Measurements from ENCODE around the gene TUT7.
"Not testable (repeated sequence)": the region's sequence is repeated elsewhere in the genome, so short reads cannot be mapped to it uniquely, and the experiment has no call there.

Gene TUT7

DNA sequence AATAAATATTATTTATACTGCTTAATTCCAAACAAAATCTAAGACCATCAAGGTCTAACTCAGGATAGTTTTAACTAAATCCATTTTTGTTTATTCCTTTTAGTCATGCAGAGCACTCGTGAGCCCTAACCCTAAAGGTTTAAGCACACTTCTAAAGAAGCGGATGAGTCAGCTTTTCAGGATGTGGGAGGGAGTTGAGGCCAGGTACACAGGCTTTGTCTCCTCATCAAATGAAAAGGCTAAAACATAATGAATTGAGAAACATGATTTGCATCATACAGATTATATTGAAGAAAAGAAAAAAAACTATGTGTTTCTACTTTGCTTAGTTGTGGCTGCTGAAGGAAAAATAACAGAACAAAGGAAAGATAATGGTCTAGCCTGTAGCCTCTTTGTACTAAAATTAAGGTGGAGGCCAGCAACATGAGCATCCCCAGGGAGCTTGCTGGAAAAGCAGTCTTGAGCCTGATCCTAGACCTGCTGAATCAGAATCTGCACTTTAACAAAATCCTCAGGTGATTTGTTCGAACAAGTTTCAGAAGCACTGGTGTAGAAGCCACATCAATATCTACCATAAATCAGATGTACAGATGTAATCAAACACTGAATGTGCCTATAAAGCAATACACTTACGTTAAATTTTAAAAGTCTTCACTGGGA, 50.8 kb downstream of the TUT7 start:
- DNase-seq (ENCODE audit: low read depth in 2 of 2, low spot score in 1 of 2), result no peak

DNA sequence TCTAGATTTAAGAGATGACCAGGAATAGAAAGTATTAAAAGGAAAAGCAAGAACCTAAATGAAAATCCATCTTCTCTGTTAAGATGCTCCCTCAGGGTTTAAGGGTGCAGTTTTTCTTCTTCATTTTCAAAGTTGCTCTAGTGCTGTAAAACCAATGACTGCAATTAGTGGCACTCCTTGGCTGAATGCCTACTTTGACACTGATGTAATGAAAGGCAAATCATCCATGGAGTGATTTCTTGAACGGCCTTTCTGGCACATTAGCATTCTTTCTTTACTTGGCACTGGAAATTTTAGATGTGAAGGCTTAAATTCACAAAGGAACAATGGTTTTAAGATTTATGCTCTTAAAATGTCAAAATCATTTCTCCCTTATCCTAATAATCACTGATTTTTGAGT, 52.5 kb downstream of the TUT7 start:
- no peak for DNase-seq (ENCODE audit: low read depth in 2 of 2, low spot score in 1 of 2)

DNA sequence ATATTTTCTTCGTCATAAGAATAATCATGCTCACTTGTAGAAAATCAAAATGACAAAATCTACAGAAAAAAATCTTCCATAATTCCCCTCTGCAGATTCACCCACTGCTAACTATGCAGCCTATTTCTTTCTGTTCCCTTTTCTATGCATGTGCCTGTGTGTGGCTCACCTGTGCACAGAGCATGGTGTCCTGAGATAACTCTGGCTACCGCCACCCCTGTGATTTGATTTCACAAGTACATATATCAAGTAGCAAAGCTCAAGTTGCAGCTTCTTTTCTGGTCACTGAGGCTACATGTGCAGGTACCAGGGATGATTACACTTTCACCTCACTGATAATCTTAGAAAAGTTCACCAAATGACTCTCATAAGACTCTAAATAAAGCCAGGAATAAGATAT, 53.5 kb downstream of the TUT7 start:
- no peak for DNase-seq (ENCODE audit: low read depth in 2 of 2, low spot score in 1 of 2)

DNA sequence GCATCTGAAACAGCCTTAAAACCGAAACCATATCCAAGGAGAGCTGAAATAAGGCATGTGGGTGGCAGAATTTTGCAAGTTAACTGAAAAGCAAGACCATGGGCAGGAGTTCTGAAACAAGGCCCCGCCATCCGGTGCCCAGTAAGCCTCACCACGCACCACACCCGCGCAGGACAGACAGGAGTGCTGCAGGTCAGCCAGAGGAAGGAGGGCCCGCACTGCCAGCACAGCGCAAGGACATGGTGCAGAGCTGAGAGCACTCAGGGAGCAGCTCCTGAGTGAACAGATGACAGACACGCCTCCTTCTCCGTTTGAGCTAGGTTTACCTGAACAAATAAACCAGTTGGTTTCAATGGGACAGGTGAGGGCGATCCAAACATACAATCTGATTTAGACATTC, 55.3 kb downstream of the TUT7 start:
- DNase-seq (ENCODE audit: low read depth in 2 of 2, low spot score in 1 of 2), result no peak

DNA sequence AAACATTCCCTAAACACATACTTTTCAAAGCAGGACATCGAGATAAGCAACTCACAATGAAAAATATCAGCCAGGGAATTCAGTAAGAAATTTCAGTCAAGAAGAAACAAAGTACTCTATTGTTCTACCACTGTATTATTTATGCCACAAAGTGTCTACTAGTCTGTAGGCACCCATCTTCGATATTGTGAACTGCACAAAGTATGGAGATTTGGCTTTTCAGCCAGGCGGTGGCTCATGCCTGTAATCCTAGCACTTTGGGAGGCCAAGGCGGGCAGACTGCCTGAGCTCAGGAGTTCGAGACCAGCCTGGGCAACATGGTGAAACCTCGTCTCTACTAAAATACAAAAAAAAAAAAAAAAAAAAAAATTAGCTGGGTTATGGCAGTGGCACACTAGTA, 63.9 kb downstream of the TUT7 start:
- DNase-seq (ENCODE audit: low read depth in 2 of 2, low spot score in 1 of 2), result not testable (repeated sequence)

DNA sequence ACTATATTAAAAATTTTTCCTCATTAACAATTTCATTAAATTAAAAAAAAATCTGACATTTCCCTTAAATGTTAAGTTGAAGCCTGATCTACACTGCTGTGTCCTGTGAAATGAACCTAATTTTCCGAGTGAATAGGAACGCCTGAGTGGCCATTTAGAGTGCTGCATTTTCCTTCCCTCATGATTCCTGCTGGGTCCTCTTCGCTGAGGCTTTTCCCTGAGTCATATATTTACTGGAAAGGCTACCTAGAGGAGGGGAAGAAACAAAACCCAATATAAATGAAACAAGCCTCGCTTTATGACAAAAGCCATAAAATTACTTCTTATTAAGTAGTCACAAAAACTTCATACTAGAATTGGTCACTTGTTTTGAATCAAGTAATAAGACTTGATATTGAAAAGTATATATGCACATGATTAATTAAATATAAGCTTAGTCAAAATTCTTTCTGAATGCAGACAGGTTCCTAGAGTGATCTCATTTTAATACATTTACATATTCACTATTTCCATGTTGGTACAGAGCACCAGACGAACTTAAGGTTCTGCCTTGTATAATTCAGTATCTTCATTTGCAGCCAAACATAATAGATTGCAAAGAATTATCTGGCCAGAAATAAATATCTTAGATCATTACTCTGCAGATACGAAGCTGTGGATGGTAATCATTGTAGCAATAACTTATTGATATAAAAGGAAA, 65.6 kb downstream of the TUT7 start:
- no peak for DNase-seq (ENCODE audit: low read depth in 2 of 2, low spot score in 1 of 2)

DNA sequence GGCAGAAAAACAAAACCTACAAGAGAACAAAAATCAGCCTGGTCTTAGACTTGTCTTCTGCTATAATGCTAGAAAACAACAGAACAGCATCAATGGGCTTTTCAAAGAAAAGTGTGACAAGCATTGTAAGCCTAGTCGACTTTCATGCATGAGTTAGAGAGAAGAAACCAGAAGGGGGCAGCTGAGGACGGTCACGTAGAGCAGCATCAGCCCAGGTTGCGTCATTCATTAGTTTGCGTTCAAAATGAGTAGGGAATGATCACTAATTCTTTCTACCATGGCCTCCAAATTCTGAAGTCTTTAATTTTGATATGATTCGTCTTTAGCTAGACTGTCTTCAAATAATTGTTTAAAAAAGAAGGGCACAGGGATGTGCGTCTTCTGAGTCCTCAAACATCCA, 67.2 kb downstream of the TUT7 start:
- no peak for DNase-seq (ENCODE audit: low read depth in 2 of 2, low spot score in 1 of 2)

DNA sequence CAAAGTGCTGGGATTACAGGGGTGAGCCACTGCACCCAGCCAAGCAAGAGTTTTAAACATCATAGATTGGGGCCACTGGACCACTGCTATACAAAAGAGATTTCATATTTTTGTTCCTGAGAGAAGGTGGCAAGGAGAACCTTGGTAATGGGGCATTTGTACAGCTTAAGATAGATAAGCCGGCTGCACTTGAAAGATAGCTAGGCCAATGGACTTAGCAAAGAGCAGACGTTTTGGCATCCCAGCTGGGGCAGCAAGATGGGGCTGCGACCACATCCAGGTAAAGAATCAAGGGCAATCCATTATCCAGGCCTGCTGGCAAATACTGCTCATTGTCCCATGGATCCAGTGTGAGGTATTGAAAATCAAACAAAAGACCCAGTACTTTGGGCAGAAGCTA, 67.9 kb downstream of the TUT7 start:
- DNase-seq (ENCODE audit: low read depth in 2 of 2, low spot score in 1 of 2), result no peak

DNA sequence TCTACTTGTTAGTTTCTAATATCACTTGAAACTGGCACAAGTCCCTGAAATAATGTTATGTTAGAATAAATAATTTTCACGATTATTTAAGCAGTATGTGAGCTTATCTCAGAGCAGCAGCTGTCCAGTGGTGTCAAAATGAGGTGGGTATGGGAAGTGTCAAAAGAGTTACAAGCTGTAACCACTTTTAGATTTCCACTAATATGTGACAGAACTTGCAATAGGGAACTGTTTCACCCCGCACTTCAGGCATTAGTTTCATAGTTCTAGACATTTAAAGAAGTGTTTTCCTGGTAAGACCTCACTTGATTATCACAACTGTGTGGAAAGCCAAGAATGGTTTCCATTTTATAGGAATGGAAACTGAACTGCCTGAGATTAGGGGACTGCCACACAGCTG, 68.9 kb downstream of the TUT7 start:
- DNase-seq (ENCODE audit: low read depth in 2 of 2, low spot score in 1 of 2), result no peak

DNA sequence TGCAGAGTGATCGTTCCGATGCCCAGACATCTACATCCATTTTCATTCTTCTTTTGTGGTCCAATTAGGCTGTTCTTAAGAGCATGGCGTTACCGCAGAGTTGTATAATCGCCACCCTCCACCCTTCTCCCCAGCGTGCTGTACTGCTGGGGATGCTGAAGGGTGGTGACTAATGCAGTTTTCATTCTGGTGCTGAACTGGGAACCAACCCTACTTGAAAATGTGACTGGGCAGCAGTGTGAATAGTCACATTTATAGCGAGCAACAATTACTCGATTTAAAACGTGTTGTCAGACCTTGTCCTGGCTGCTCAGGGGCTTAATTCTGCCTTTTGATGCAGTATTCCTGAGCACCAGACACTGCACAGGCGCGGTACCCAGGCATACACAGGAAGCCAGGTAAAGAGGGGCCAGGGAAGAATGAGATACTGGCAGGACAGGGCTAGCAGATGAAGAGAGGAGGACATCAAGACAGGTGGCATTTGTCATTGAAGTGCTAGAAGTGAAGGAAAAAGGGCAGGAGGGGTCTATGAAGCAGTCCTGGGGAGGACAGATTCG, 71.2 kb downstream of the TUT7 start:
- no peak for DNase-seq (ENCODE audit: low read depth in 2 of 2, low spot score in 1 of 2)

DNA sequence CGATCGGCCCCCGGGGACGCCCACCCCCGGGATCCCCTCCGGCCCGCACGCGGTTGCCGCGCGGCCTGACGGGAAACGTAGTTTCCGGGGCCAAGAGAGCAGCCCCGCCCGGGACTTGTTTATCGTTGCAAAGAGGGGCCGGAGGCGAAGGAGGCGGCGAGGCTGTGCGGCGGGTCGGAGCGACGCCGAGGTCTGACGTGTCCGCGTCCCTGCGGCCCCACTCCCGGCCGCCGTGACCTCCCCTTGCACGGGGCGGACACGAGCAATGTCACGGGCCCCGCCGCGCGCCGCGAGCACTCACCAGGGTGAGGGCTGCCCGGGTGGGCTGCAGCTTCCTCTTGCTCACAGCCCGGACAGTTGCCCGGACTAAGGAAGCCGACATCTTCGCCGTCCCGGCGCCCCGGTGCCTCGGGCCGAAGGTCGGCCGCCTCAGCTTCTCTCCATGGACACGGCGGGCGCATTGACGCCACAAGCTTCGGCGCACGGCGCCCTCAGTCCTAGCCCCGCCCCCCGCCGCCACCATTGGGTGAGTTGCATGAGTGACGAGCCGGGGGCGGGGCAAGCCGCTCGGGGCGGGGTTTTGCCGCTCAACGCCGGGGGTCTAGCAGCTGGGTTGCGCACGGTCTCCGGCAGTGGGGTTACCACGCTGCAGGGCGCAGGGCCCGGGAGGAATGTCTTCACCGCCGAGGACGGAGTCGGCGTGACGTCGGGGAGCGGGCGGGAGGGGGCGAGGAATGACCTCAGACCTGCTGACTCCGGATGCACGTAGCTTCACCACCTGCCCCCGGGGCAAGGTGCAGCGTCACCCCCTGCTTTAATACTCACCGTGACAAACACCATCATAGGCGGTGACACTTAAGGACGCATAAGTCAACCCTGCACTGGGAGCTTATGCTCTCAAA, 71.9 kb downstream of the TUT7 start, which contains the start of gene ISCA1:
Gene ISCA1, minus strand, starts transcription at position 462 of the 902 bp plus-strand sequence. Its CDS starts 80 bp downstream, at position 382.
- peak; percentile 96 to 99 for DNase-seq (ENCODE audit: low read depth in 2 of 2, low spot score in 1 of 2)

DNA sequence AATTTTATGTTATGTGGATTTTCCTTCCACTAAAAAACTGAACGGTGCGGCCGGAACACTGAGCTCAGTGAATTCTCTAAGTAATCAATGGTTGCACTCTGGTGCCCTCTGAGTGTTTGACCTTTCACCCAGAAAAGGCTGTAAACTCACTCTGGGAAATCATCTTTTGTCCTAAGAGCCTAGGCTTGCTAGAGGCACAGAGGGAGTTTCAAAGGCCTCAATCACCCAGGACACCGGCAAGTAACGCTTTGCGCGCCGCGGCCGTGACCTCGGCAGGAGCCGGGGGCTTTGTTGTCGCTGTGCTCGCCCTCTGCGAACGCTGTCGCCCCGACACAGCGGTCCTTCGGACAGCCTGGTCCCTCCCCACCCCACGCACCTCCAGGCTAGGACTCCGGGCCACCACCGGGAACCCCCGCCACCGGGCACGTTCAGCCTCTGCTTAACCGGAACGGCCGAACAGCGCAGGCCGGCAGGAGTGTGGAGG, 72.6 kb downstream of the TUT7 start:
- no peak for DNase-seq (ENCODE audit: low read depth in 2 of 2, low spot score in 1 of 2)

DNA sequence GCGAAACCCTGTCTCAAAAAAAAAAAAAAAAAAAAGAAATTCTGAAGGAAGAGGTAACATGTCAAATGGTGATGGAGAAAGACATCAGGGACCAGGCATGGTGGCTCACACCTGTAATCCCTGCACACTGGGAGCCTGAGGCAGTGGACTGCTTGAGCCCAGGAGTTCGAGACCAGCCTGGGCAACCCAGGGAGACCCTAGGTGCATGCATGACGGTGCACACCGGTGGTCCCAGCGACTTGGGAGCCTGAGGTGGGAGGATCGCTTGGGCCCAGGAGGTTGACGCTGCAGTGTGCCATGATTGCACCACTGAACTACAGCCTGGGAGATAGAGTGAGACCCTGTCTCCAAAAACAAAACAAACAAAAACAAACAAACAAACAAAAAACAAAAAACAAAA, 73.6 kb downstream of the TUT7 start:
- DNase-seq (ENCODE audit: low read depth in 2 of 2, low spot score in 1 of 2), result no peak

DNA sequence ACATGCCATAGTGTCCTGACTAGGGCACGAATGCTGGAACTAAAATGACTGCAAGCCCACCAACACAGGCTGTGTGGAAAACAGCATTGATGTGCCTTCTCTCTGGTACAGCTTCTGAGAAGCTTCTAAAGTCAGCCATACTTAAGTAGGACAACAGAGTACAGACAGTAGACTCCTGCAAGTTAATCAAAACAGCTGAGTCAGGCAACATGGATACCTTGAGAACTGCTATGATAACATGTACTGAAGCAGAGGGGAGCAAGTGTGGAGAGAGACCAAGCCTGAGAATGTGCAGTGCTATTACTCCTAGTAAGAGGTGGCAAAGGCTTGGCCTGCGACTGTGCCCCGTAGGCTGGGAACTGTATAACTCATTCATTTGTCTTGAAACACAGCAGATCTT, 74.4 kb downstream of the TUT7 start:
- DNase-seq (ENCODE audit: low read depth in 2 of 2, low spot score in 1 of 2), result no peak

DNA sequence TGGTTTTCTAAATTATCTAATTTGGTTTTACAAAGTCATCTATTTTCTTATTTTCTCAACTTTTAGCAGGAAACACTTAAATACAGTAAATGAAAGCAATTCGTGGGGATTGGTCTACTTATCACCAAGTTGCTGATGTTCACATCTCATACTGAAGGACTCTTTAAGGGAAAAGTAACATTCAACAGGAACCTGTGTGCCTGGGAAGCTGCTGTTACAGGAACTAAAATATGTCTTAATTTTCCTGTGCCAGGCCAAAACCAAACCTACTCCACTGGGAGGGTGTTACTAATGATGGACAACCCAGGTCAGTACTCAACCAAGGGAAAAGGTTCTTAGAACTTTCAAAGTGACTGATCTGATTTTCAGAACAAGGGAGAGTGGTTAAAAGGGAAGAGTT, 77.1 kb downstream of the TUT7 start:
- DNase-seq (ENCODE audit: low read depth in 2 of 2, low spot score in 1 of 2), result no peak

DNA sequence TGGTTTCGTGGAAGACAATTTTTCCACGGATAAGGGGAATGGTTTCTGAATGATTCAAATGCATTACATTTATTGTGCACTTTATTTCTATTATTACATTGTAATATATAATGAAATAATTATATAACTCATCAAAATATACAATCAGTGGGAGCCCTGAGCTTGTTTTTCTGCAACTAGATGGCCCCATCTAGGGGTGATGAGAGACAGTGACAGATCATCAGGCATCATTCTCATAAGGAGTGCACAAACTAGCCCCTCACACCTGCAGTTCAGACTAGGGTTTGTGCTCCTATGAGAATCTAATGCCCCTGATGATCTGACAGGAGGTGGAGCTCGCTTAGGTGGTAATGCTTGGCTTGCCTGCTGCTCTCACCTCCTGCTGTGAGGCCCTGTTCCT, 78.2 kb downstream of the TUT7 start:
- no peak for DNase-seq (ENCODE audit: low read depth in 2 of 2, low spot score in 1 of 2)

DNA sequence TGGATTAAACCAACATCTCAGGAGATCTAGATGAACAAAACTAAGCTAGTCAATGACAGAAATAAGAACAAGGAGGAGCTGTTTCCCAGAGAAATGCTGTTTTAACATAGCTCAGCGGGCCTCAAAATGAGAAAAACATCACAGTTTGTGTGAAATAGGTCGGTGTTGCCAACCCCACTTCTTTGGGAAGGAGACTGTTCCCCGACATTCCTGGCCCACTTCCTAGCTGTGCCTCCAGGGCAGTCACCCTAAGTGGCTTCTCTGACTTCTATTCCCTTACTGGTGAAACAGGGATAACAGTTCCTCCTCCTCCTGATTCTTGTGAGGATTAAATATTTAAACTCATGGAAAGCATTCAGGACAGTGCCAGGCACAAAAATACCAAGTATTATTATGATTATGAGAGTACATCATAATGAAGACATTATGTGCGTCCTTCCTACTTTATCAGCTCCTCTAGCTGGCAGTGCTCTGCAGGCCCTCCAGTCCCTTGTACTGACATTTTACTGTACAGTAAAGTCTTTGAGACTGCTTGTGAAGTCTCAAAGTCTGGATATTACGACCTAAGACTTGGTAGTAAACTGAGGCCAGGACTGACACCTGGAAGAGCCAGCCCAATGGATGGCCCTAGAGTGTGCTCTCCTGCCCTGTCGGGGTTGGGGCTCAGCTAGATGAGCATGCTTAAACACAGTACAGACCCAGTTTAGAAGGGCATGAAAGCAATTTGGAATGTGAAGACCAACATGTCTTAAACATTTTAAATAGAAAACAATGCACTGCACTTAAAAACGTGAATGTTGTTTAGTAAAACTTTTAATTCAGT, 79.2 kb downstream of the TUT7 start:
- no peak for DNase-seq (ENCODE audit: low read depth in 2 of 2, low spot score in 1 of 2)

DNA sequence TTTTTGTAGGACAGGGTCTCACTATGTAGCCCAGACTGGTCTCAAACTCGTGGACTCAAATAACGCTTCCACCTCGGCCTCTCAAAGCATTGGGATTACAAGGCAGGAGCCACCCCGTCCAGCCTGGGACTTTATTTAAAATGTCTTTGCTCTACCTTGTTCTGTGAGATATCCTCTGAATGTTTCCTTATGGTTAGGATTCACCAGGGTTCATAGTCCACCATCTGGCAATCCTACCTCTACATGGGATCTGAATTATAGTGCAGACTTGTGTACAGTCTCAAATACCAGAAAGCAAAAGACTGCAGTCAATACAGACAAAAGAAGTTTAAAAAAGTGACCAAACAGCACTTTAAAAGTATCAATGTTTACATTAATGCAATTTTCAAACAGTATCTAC, 82.0 kb downstream of the TUT7 start:
- DNase-seq (ENCODE audit: low read depth in 2 of 2, low spot score in 1 of 2), result no peak

DNA sequence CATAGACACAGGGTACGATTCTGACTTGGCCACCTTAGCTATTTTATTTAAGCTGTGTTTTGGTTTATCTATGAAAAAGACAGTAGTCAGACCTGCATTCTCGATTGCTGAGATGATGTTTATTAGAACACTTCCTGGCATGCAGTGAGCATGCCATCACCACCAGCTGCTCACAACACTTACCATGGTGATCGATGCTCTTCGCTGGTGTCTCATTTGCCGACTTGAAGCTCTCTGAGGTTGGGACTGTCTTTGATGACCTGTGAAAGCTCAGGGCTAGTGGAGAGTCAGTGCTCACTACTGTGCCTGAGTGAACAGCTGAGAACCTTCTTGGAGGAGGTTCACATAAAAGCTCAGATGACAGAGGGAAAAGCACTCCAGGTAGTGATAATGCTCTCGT, 90.3 kb downstream of the TUT7 start:
- DNase-seq (ENCODE audit: low read depth in 2 of 2, low spot score in 1 of 2), result no peak

DNA sequence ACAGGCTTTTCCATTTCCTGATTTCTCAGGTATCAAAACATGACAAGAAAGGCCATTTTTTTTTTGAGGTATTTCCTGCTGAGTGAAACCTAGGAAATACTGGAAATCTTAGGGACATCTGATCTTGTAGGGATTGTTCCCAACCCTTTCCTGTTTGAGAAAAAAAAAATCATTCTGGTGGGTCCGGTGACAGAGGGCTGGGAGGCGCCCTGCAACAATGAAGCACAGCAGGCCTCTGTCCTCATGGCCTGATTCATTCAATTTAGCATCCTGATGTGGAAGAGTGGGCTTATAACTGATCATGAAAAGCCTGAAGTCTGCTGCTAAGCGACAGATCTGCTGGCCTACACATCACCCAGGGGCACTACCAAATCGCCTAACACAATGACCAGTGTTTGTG, 91.7 kb downstream of the TUT7 start:
- no peak for DNase-seq (ENCODE audit: low read depth in 2 of 2, low spot score in 1 of 2)

DNA sequence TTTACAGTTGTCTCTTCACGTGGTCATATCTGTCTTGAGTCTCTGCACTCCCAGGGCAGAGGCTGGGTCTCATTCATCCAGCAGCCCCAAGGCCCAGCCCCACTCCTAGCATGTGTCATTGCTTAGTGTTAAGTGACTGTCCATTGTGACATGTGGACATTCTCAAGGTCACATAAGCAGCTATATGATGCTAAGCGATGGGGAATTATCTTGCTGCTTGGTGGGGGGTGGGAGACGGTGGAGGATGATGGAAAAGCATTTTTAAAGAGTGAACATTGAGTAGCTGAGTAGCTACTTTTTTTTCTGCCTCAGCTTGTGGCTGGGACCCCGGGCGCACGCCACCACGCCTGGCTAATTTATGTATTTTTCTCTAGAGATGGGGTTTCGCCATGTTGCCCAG, 94.7 kb downstream of the TUT7 start, which contains the start of gene C9orf153:
Gene C9orf153, minus strand, starts transcription at position 101 of the 400 bp plus-strand sequence. CDS start 30,054 bp downstream, outside the sequence.
- no peak for DNase-seq (ENCODE audit: low read depth in 2 of 2, low spot score in 1 of 2)
